RWPE2 (cell line): ENCODE measurements around the gene MEIG1.

Experiments
- ATAC-seq: fragments of 200-7000 bp; cut with Tn5 transposase; 3 replicates; pipeline ENCODE4 v1.9.1; 2021; ENCODE audit warnings: low read depth
- DNase-seq: peaks from one replicate; pipeline ENCODE4 v3.0.0-alpha.2; 2020; ENCODE audit warnings: low spot score
- H3K27ac ChIP-seq: fragments of 450-650 bp; 2 replicates; pipeline ENCODE4 v1.5.1; 2017; ENCODE audit warnings: mild to moderate bottlenecking; ENCODE audit not compliant: poor library complexity, severe bottlenecking
- H3K27me3 ChIP-seq: fragments of 250-450 bp; sonication (Bioruptor Pico); 2 replicates; pipeline ENCODE4 v1.5.1; 2021; ENCODE audit warnings: mild to moderate bottlenecking, moderate library complexity; ENCODE audit not compliant: insufficient read depth, poor library complexity, severe bottlenecking
- H3K36me3 ChIP-seq: fragments of 250-450 bp; sonication (Bioruptor Pico); 2 replicates; pipeline ENCODE4 v1.5.1; 2020; ENCODE audit warnings: low read depth, mild to moderate bottlenecking, moderate library complexity
- H3K4me1 ChIP-seq: fragments of 250-450 bp; sonication (Bioruptor Pico); 2 replicates; pipeline ENCODE4 v1.5.1; 2021; ENCODE audit warnings: mild to moderate bottlenecking, moderate library complexity; ENCODE audit not compliant: insufficient read depth, poor library complexity, severe bottlenecking
- H3K4me3 ChIP-seq: fragments of 250-450 bp; sonication (Bioruptor Pico); 2 replicates; pipeline ENCODE4 v1.5.1; 2021; ENCODE audit warnings: mild to moderate bottlenecking, moderate library complexity; ENCODE audit not compliant: severe bottlenecking
- H3K9me3 ChIP-seq: fragments of 250-450 bp; sonication (Bioruptor Pico); 2 replicates; pipeline ENCODE4 v1.5.1; 2021; ENCODE audit warnings: mild to moderate bottlenecking, moderate library complexity; ENCODE audit not compliant: severe bottlenecking
- TF ChIP-seq, protein P1 (sequence below): fragments of 450-650 bp; IDR thresholded peaks from one replicate; pipeline ENCODE4 v1.5.1; 2017; ENCODE audit warnings: mild to moderate bottlenecking, moderate library complexity; ENCODE audit not compliant: poor library complexity, severe bottlenecking

The MEIG1 gene

DNA sequence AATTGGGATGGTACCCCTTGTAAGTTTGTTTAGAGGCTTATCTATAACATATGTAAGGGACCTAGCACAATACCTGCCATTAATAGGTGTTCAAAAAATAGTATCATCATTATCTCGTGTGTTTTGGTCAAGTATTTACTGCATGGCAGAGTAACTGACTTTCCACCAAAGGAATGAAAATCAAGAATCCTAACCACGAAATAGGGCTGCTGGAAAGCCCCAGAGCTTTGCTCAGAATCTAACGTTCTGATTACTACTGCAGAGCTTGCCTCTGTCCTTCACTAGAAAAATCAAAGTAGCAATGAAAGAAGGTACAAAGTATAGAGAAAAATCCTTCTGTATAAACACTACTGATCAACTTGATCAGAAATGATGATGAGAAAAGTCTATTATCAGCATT lies 40.2 kb upstream of the MEIG1 start:
- no peaks in the 10 kb centered on the region for H3K4me1 ChIP-seq
- DNase-seq (no peak), ATAC-seq (no peak)
- TF ChIP-seq, protein P1, sequence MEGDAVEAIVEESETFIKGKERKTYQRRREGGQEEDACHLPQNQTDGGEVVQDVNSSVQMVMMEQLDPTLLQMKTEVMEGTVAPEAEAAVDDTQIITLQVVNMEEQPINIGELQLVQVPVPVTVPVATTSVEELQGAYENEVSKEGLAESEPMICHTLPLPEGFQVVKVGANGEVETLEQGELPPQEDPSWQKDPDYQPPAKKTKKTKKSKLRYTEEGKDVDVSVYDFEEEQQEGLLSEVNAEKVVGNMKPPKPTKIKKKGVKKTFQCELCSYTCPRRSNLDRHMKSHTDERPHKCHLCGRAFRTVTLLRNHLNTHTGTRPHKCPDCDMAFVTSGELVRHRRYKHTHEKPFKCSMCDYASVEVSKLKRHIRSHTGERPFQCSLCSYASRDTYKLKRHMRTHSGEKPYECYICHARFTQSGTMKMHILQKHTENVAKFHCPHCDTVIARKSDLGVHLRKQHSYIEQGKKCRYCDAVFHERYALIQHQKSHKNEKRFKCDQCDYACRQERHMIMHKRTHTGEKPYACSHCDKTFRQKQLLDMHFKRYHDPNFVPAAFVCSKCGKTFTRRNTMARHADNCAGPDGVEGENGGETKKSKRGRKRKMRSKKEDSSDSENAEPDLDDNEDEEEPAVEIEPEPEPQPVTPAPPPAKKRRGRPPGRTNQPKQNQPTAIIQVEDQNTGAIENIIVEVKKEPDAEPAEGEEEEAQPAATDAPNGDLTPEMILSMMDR = no peak
- no peak overlapping the region for H3K27ac ChIP-seq
- peaks cover 95% of the 10 kb centered on the region for H3K36me3 ChIP-seq
- H3K27me3 ChIP-seq = no peaks in the 10 kb centered on the region
- H3K9me3 ChIP-seq = peaks cover 7% of the 10 kb centered on the region
- H3K4me3 ChIP-seq = no peak overlapping the region

DNA sequence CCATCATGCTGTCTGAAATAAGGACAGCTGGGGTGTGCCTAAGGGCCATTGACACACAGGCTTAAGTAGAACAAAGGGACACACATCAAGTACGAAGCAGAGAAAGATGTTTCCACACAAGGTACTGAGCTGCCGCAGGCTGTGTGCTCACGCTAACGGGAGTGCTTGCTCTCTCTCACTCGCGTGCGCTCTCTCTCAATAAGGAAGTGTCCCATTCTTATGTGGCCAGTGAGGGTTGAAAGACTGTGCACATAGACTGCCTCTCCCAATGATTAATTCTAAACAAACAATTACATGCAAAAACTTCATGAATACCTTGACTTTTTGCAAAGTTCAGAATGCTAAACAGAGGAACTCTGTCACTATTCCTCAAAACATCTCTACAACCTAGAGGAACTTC lies 35.2 kb upstream of the MEIG1 start:
- TF ChIP-seq, protein P1 = no peak
- no peaks in the 10 kb centered on the region for H3K27me3 ChIP-seq
- no peak overlapping the region for H3K4me3 ChIP-seq
- no peaks in the 10 kb centered on the region for H3K9me3 ChIP-seq
- DNase-seq (no peak), ATAC-seq (no peak)
- H3K36me3 ChIP-seq = peaks cover 92% of the 10 kb centered on the region
- H3K4me1 ChIP-seq = no peaks in the 10 kb centered on the region
- H3K27ac ChIP-seq = no peak overlapping the region

DNA sequence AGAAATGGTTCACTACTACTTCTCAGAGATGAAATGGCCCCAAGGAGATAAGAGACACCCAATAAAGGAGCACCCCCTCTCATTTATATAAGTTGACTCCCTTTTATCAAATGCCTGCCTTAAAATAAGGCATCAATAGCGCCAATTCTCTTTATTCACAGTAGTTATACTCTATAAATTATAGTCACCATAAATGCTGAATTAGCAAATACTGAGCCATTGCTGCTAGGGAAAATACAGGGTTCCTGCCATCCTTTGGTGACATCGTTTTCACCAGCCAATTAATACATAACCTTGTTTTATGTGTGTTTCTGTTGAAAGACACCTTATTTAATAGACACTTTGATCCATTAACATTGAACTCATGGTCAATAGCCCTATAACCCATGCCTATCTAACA lies 33.9 kb upstream of the MEIG1 start:
- no peaks in the 10 kb centered on the region for H3K9me3 ChIP-seq
- no peaks in the 10 kb centered on the region for H3K27me3 ChIP-seq
- H3K4me3 ChIP-seq = no peak overlapping the region
- DNase-seq = no peak
- ATAC-seq = no peak
- TF ChIP-seq, protein P1 = no peak
- H3K36me3 ChIP-seq = peaks cover 86% of the 10 kb centered on the region
- H3K27ac ChIP-seq = no peak overlapping the region
- H3K4me1 ChIP-seq = no peaks in the 10 kb centered on the region

DNA sequence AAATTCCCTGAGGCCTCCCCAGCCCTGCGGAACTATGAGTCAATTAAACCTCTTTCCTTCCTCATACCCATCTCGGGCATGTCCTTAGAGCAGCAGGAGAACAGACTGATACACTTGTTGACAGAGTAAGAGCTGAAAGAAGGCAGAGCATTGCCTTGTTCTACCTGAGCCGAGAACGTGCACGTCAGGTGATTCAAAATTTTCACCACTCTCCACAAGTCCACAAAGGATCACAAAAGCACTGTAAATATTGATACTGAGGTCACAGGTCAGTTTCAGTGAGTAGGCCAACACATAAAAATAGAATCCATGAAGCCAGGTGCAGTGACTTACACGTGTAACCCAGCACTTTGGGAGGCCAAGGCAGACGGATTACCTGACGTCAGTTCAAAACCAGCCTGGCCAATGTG lies 33.1 kb upstream of the MEIG1 start:
- Histone ChIP-seq H3K4me1 (no peaks in the 10 kb centered on the region), H3K4me3 (no peak overlapping the region), H3K9me3 (no peaks in the 10 kb centered on the region), H3K27me3 (no peaks in the 10 kb centered on the region), H3K27ac (no peak overlapping the region), H3K36me3 (peaks cover 87% of the 10 kb centered on the region)
- DNase-seq (no peak), ATAC-seq (no peak)
- TF ChIP-seq, protein P1 = no peak

DNA sequence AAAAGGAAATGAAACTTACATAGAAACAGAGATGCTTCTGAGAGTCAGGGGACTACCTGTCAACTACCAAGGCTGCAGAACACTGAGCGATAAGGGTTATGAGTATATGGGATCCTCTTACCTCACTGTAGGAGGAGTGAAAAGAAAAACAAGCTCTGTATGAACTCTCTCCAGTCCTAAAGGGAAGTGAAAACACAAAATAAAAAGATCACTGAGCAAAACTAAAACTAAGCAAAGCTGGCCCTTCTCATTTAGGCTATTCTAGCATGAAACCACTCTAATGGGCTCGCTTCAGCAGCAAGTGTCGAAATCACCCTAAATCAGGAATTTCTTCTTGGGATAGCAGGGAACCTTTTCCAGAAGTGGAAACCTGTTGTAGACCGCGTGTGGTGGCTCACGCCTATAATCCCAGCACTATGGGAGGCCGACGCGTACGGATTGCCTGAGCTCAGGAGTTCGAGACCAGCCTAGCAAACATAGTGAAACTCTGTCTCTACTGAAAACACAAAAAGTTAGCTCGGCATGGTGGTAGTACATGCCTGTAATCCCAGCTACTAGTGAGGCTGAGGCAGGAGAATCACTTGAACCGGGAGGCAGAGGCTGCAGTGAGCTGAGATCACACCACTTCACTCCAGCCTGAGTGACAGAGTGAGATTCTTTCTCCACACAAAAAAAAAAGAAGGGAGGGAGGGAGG lies 32.3 kb upstream of the MEIG1 start:
- peaks cover 89% of the 10 kb centered on the region for H3K36me3 ChIP-seq
- no peak overlapping the region for H3K4me3 ChIP-seq
- no peak overlapping the region for H3K27ac ChIP-seq
- no peak for DNase-seq
- no peaks in the 10 kb centered on the region for H3K27me3 ChIP-seq
- no peaks in the 10 kb centered on the region for H3K4me1 ChIP-seq
- no peaks in the 10 kb centered on the region for H3K9me3 ChIP-seq
- TF ChIP-seq, protein P1 = no peak
- ATAC-seq = no peak
